Measurements from ENCODE around the gene EMSY.

DNA sequence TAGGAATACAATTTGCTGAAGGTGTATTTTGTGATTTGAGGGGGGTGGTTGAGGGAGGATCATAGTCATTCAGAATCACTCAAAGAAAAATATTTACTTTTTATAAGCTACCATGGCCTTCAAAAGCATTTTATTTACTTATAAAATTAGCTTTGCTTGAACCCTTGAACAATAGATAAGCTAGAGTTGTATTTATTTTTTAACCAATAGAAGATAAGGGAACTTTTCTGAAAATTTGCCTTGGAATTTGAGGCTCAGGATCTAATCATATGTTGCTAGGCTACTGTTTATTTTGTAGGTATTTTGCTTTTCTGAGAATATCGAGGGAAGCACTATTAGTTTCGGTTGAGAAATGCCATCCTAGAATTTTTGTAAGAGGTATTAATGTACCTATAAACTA is 82.1 kb downstream of the EMSY start:
- TF ChIP-seq, protein P1, sequence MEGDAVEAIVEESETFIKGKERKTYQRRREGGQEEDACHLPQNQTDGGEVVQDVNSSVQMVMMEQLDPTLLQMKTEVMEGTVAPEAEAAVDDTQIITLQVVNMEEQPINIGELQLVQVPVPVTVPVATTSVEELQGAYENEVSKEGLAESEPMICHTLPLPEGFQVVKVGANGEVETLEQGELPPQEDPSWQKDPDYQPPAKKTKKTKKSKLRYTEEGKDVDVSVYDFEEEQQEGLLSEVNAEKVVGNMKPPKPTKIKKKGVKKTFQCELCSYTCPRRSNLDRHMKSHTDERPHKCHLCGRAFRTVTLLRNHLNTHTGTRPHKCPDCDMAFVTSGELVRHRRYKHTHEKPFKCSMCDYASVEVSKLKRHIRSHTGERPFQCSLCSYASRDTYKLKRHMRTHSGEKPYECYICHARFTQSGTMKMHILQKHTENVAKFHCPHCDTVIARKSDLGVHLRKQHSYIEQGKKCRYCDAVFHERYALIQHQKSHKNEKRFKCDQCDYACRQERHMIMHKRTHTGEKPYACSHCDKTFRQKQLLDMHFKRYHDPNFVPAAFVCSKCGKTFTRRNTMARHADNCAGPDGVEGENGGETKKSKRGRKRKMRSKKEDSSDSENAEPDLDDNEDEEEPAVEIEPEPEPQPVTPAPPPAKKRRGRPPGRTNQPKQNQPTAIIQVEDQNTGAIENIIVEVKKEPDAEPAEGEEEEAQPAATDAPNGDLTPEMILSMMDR (IDR thresholded peaks at IDR 0.05; ENCODE audit: poor library complexity, severe bottlenecking), result no peak
- TF ChIP-seq RAD21 (conservative IDR thresholded peaks at IDR 0.05), result no peak
- no peak for TF ChIP-seq POLR2AphosphoS5 (IDR thresholded peaks at IDR 0.05)
- no peak for TF ChIP-seq EZH2 (IDR thresholded peaks at IDR 0.05; ENCODE audit: borderline replicate concordance, insufficient read depth, low read length, poor library complexity, severe bottlenecking)
- TF ChIP-seq, protein P2, sequence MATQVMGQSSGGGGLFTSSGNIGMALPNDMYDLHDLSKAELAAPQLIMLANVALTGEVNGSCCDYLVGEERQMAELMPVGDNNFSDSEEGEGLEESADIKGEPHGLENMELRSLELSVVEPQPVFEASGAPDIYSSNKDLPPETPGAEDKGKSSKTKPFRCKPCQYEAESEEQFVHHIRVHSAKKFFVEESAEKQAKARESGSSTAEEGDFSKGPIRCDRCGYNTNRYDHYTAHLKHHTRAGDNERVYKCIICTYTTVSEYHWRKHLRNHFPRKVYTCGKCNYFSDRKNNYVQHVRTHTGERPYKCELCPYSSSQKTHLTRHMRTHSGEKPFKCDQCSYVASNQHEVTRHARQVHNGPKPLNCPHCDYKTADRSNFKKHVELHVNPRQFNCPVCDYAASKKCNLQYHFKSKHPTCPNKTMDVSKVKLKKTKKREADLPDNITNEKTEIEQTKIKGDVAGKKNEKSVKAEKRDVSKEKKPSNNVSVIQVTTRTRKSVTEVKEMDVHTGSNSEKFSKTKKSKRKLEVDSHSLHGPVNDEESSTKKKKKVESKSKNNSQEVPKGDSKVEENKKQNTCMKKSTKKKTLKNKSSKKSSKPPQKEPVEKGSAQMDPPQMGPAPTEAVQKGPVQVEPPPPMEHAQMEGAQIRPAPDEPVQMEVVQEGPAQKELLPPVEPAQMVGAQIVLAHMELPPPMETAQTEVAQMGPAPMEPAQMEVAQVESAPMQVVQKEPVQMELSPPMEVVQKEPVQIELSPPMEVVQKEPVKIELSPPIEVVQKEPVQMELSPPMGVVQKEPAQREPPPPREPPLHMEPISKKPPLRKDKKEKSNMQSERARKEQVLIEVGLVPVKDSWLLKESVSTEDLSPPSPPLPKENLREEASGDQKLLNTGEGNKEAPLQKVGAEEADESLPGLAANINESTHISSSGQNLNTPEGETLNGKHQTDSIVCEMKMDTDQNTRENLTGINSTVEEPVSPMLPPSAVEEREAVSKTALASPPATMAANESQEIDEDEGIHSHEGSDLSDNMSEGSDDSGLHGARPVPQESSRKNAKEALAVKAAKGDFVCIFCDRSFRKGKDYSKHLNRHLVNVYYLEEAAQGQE (IDR thresholded peaks at IDR 0.05; ENCODE audit: borderline replicate concordance), result no peak
- no peak for TF ChIP-seq TAF1 (IDR thresholded peaks at IDR 0.05; ENCODE audit: low read depth)
- TF ChIP-seq EP300 (conservative IDR thresholded peaks at IDR 0.05; ENCODE audit: poor library complexity, severe bottlenecking), result no peak
